ENCODE measurements around the gene NUAK2.

The NUAK2 gene

DNA sequence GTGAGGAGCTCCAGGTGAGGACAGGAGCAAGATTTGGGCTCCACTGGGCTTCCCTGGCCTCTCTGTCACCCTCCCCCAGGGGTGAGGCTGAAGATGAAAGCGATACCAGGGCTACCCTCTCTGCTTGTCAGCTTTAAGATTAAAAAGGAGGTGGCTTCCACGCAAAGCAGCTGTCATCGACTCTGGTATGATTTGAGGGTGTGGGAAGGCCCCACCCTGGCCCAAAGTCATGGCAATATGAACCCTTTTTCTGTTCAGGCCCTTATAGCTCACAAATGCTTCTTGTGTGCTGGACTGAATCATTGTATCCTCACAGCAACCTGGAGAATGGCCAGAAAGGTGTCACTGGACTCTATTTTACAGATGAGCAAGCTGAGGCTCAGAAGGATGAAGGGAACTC, 41.6 kb downstream of the NUAK2 start:
- no peak for ATAC-seq
- TF ChIP-seq ESRRG (CRISPR knock-in tag; IDR thresholded peaks at IDR 0.05): no peak
- TF ChIP-seq BACH2 (CRISPR knock-in tag; IDR thresholded peaks at IDR 0.05; ENCODE audit: borderline replicate concordance): no peak
- no peak for TF ChIP-seq ZNF70 (CRISPR knock-in tag; IDR thresholded peaks at IDR 0.05)
- TF ChIP-seq TOX (CRISPR knock-in tag; IDR thresholded peaks at IDR 0.05; ENCODE audit: borderline replicate concordance): no peak
- TF ChIP-seq, protein P1, sequence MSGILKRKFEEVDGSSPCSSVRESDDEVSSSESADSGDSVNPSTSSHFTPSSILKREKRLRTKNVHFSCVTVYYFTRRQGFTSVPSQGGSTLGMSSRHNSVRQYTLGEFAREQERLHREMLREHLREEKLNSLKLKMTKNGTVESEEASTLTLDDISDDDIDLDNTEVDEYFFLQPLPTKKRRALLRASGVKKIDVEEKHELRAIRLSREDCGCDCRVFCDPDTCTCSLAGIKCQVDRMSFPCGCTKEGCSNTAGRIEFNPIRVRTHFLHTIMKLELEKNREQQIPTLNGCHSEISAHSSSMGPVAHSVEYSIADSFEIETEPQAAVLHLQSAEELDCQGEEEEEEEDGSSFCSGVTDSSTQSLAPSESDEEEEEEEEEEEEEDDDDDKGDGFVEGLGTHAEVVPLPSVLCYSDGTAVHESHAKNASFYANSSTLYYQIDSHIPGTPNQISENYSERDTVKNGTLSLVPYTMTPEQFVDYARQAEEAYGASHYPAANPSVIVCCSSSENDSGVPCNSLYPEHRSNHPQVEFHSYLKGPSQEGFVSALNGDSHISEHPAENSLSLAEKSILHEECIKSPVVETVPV (CRISPR knock-in tag; IDR thresholded peaks at IDR 0.05): no peak
- TF ChIP-seq, protein P2, sequence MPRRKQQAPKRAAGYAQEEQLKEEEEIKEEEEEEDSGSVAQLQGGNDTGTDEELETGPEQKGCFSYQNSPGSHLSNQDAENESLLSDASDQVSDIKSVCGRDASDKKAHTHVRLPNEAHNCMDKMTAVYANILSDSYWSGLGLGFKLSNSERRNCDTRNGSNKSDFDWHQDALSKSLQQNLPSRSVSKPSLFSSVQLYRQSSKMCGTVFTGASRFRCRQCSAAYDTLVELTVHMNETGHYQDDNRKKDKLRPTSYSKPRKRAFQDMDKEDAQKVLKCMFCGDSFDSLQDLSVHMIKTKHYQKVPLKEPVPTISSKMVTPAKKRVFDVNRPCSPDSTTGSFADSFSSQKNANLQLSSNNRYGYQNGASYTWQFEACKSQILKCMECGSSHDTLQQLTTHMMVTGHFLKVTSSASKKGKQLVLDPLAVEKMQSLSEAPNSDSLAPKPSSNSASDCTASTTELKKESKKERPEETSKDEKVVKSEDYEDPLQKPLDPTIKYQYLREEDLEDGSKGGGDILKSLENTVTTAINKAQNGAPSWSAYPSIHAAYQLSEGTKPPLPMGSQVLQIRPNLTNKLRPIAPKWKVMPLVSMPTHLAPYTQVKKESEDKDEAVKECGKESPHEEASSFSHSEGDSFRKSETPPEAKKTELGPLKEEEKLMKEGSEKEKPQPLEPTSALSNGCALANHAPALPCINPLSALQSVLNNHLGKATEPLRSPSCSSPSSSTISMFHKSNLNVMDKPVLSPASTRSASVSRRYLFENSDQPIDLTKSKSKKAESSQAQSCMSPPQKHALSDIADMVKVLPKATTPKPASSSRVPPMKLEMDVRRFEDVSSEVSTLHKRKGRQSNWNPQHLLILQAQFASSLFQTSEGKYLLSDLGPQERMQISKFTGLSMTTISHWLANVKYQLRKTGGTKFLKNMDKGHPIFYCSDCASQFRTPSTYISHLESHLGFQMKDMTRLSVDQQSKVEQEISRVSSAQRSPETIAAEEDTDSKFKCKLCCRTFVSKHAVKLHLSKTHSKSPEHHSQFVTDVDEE (CRISPR knock-in tag; IDR thresholded peaks at IDR 0.05): no peak
- no peak for TF ChIP-seq PPARA (CRISPR knock-in tag; IDR thresholded peaks at IDR 0.05; ENCODE audit: borderline replicate concordance)
- TF ChIP-seq TCF4 (CRISPR knock-in tag; IDR thresholded peaks at IDR 0.05; ENCODE audit: borderline replicate concordance): no peak
- TF ChIP-seq ZNF8 (CRISPR knock-in tag; IDR thresholded peaks at IDR 0.05): no peak
- TF ChIP-seq SNAI2 (CRISPR knock-in tag; IDR thresholded peaks at IDR 0.05): no peak
- TF ChIP-seq CSDC2 (CRISPR knock-in tag; IDR thresholded peaks at IDR 0.05): no peak
- no peak for TF ChIP-seq ZC3H10 (CRISPR knock-in tag; IDR thresholded peaks at IDR 0.05)
- TF ChIP-seq, protein P3, sequence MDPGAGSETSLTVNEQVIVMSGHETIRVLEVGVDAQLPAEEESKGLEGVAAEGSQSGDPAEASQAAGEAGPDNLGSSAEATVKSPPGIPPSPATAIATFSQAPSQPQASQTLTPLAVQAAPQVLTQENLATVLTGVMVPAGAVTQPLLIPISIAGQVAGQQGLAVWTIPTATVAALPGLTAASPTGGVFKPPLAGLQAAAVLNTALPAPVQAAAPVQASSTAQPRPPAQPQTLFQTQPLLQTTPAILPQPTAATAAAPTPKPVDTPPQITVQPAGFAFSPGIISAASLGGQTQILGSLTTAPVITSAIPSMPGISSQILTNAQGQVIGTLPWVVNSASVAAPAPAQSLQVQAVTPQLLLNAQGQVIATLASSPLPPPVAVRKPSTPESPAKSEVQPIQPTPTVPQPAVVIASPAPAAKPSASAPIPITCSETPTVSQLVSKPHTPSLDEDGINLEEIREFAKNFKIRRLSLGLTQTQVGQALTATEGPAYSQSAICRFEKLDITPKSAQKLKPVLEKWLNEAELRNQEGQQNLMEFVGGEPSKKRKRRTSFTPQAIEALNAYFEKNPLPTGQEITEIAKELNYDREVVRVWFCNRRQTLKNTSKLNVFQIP (CRISPR knock-in tag; IDR thresholded peaks at IDR 0.05; ENCODE audit: borderline replicate concordance, low read depth): no peak

DNA sequence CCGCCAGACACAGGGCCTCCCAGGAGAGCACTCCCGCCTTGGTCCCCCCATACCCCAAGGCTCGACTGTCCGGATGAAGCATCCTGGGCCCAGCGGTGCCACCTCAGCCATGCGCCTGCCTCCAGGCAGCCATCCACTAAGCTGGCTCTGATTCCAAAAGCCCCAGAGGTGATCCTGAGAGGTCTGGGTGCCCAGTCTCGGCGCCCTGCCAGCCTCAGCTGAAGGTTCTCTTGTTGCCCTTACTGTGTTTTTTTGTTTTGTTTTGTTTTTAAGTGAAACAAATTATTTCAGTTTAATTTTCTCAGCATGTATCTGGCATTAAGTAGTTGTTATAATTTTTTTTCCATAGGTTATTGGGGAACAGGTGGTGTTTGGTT, 44.9 kb downstream of the NUAK2 start:
- ATAC-seq: no peak
- TF ChIP-seq ZNF565 (CRISPR knock-in tag; conservative IDR thresholded peaks at IDR 0.05; ENCODE audit: low read depth) (no peak), RARB (CRISPR knock-in tag; IDR thresholded peaks at IDR 0.05) (no peak), PPARA (CRISPR knock-in tag; IDR thresholded peaks at IDR 0.05; ENCODE audit: borderline replicate concordance) (no peak), ISL1 (CRISPR knock-in tag; IDR thresholded peaks at IDR 0.05) (no peak), ZFP3 (CRISPR knock-in tag; IDR thresholded peaks at IDR 0.05) (no peak), OSR1 (CRISPR knock-in tag; IDR thresholded peaks at IDR 0.05) (no peak), ZNF8 (CRISPR knock-in tag; IDR thresholded peaks at IDR 0.05) (no peak), TOX (CRISPR knock-in tag; IDR thresholded peaks at IDR 0.05; ENCODE audit: borderline replicate concordance) (no peak), GLIS3 (CRISPR knock-in tag; IDR thresholded peaks at IDR 0.05) (no peak), TCF4 (CRISPR knock-in tag; IDR thresholded peaks at IDR 0.05; ENCODE audit: borderline replicate concordance) (no peak), ZFP30 (CRISPR knock-in tag; IDR thresholded peaks at IDR 0.05) (no peak), SNAI2 (CRISPR knock-in tag; IDR thresholded peaks at IDR 0.05) (no peak), ZC3H10 (CRISPR knock-in tag; IDR thresholded peaks at IDR 0.05) (no peak), BACH2 (CRISPR knock-in tag; IDR thresholded peaks at IDR 0.05; ENCODE audit: borderline replicate concordance) (no peak), ESRRG (CRISPR knock-in tag; IDR thresholded peaks at IDR 0.05) (no peak)
- TF ChIP-seq, protein P1 (CRISPR knock-in tag; IDR thresholded peaks at IDR 0.05): no peak
- TF ChIP-seq, protein P4, sequence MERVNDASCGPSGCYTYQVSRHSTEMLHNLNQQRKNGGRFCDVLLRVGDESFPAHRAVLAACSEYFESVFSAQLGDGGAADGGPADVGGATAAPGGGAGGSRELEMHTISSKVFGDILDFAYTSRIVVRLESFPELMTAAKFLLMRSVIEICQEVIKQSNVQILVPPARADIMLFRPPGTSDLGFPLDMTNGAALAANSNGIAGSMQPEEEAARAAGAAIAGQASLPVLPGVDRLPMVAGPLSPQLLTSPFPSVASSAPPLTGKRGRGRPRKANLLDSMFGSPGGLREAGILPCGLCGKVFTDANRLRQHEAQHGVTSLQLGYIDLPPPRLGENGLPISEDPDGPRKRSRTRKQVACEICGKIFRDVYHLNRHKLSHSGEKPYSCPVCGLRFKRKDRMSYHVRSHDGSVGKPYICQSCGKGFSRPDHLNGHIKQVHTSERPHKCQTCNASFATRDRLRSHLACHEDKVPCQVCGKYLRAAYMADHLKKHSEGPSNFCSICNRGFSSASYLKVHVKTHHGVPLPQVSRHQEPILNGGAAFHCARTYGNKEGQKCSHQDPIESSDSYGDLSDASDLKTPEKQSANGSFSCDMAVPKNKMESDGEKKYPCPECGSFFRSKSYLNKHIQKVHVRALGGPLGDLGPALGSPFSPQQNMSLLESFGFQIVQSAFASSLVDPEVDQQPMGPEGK (CRISPR knock-in tag; IDR thresholded peaks at IDR 0.05; ENCODE audit: borderline replicate concordance): no peak
- TF ChIP-seq, protein P5, sequence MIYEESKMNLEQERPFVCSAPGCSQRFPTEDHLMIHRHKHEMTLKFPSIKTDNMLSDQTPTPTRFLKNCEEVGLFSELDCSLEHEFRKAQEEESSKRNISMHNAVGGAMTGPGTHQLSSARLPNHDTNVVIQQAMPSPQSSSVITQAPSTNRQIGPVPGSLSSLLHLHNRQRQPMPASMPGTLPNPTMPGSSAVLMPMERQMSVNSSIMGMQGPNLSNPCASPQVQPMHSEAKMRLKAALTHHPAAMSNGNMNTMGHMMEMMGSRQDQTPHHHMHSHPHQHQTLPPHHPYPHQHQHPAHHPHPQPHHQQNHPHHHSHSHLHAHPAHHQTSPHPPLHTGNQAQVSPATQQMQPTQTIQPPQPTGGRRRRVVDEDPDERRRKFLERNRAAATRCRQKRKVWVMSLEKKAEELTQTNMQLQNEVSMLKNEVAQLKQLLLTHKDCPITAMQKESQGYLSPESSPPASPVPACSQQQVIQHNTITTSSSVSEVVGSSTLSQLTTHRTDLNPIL (CRISPR knock-in tag; IDR thresholded peaks at IDR 0.05; ENCODE audit: low read depth): no peak

All from SK-N-SH treated with all-trans-retinoic acid at 6 μM for 48 hours (cell line).